Erythroblast (primary cell): Measurements from ENCODE around the gene MAD1L1.

Experiments
- GATA1 ChIP-seq: IDR thresholded peaks from 2 replicates; pipeline ENCODE4 v1.6.1; 2011; ENCODE audit warnings: low read depth, mild to moderate bottlenecking, control low read depth, low read length, moderate library complexity
- POLR2A ChIP-seq: IDR thresholded peaks from 2 replicates; pipeline ENCODE4 v1.6.1; 2011; ENCODE audit warnings: mild to moderate bottlenecking, low read length

GRCh38 chr7:1911571-1911970 lies 321.2 kb downstream of the MAD1L1 start:
- no peak for TF ChIP-seq POLR2A
- TF ChIP-seq GATA1: no peak
